GM06990 (cell line): ENCODE measurements around the gene ETV1.

Source experiments
- DNase-seq: peaks from one replicate; pipeline ENCODE4 v3.0.0-alpha.2; 2011; ENCODE audit not compliant: insufficient read length; ENCODE audit errors: extremely low read depth
- H3K27me3 ChIP-seq: replicated peaks from 2 replicates; pipeline ENCODE4 v1.6.0; 2011; ENCODE audit warnings: low read length; ENCODE audit not compliant: control insufficient read depth, insufficient read depth
- H3K36me3 ChIP-seq: 2 replicates; pipeline ENCODE4 v1.5.1; 2011; ENCODE audit warnings: low read length; ENCODE audit not compliant: control insufficient read depth, insufficient read depth
- H3K4me3 ChIP-seq: replicated peaks from 2 replicates; pipeline ENCODE4 v1.5.1; 2011; ENCODE audit warnings: low read depth, mild to moderate bottlenecking, control low read depth, low read length
- CTCF ChIP-seq: IDR thresholded peaks from 2 replicates; pipeline ENCODE4 v1.5.1; 2011; ENCODE audit warnings: low read length, control low read depth, mild to moderate bottlenecking, inconsistent platforms; ENCODE audit not compliant: insufficient read depth, poor library complexity, severe bottlenecking

The ETV1 gene

GRCh38 chr7:13987395-13987794, 2.1 kb downstream of the ETV1 start:
- Histone ChIP-seq H3K27me3 (no peaks in the 10 kb centered on the region), H3K4me3 (no peak overlapping the region), H3K36me3 (no peaks in the 10 kb centered on the region)
- TF ChIP-seq CTCF: no peak
- no peak for DNase-seq

GRCh38 chr7:13986208-13986607, 3.3 kb downstream of the ETV1 start:
- H3K4me3 ChIP-seq: no peak overlapping the region
- H3K27me3 ChIP-seq: no peaks in the 10 kb centered on the region
- TF ChIP-seq CTCF: no peak
- H3K36me3 ChIP-seq: no peaks in the 10 kb centered on the region
- DNase-seq: no peak

GRCh38 chr7:13984831-13985685, 4.4 kb downstream of the ETV1 start:
- no peak for TF ChIP-seq CTCF
- H3K36me3 ChIP-seq: no peaks in the 10 kb centered on the region
- DNase-seq: no peak
- H3K27me3 ChIP-seq: no peaks in the 10 kb centered on the region
- no peak overlapping the region for H3K4me3 ChIP-seq

- TF ChIP-seq CTCF: no peak
- Histone ChIP-seq H3K36me3 (no peaks in the 10 kb centered on the region), H3K4me3 (no peak overlapping the region), H3K27me3 (no peaks in the 10 kb centered on the region)
- DNase-seq: no peak
Measured at GRCh38 chr7:13984061-13984460, 5.4 kb downstream of the ETV1 start.

- Histone ChIP-seq H3K36me3 (no peaks in the 10 kb centered on the region), H3K4me3 (no peak overlapping the region), H3K27me3 (no peaks in the 10 kb centered on the region)
- no peak for TF ChIP-seq CTCF
- no peak for DNase-seq
Measured at GRCh38 chr7:13982940-13983677, 6.4 kb downstream of the ETV1 start.
